ENCODE measurements around the gene PEX14.

Gene PEX14

GRCh38 chr1:10621906-10622305 is 147.2 kb downstream of the PEX14 start:
- no peaks in the 10 kb centered on the region for H3K9me3 Mint-ChIP-seq
- no peak for TF ChIP-seq CTCF (IDR thresholded peaks at IDR 0.05; ENCODE audit: unreplicated experiment in 3 of 3)

GRCh38 chr1:10622910-10623685 is 148.3 kb downstream of the PEX14 start:
- peaks cover 21% of the 10 kb centered on the region for H3K4me1 Mint-ChIP-seq
- H3K27ac Mint-ChIP-seq = no peak overlapping the region
- H3K4me3 Mint-ChIP-seq = no peak overlapping the region
- peaks cover 14% of the 10 kb centered on the region for H3K36me3 Mint-ChIP-seq (ENCODE audit: low read depth)
- TF ChIP-seq CTCF (IDR thresholded peaks at IDR 0.05; ENCODE audit: unreplicated experiment in 3 of 3) = no peak
- H3K27me3 Mint-ChIP-seq (ENCODE audit: low read depth) = peaks cover 7% of the 10 kb centered on the region
- no peaks in the 10 kb centered on the region for H3K9me3 Mint-ChIP-seq

More at GRCh38 chr1:10621906-10622305, 147.2 kb downstream of the PEX14 start:
- Mint-ChIP-seq H3K27me3 (ENCODE audit: low read depth) (peaks cover 7% of the 10 kb centered on the region), H3K4me1 (peaks cover 20% of the 10 kb centered on the region), H3K36me3 (ENCODE audit: low read depth) (peaks cover 14% of the 10 kb centered on the region), H3K27ac (no peak overlapping the region), H3K4me3 (no peak overlapping the region)

- no peak overlapping the region for H3K4me3 Mint-ChIP-seq
- H3K9me3 Mint-ChIP-seq = no peaks in the 10 kb centered on the region
Measured at GRCh38 chr1:10623686-10624145, 149.0 kb downstream of the PEX14 start.

GRCh38 chr1:10624256-10625050 is 149.7 kb downstream of the PEX14 start:
- H3K27me3 Mint-ChIP-seq (ENCODE audit: low read depth) = peaks cover 7% of the 10 kb centered on the region
- peaks cover 28% of the 10 kb centered on the region for H3K4me1 Mint-ChIP-seq
- no peak overlapping the region for H3K4me3 Mint-ChIP-seq
- H3K9me3 Mint-ChIP-seq = no peaks in the 10 kb centered on the region
- peaks cover 14% of the 10 kb centered on the region for H3K36me3 Mint-ChIP-seq (ENCODE audit: low read depth)
- H3K27ac Mint-ChIP-seq = peak overlapping the region in 1 of 3 experiments; percentile 15
- TF ChIP-seq CTCF (IDR thresholded peaks at IDR 0.05; ENCODE audit: unreplicated experiment in 3 of 3) = no peak

More at GRCh38 chr1:10623686-10624145, 149.0 kb downstream of the PEX14 start:
- Mint-ChIP-seq H3K36me3 (ENCODE audit: low read depth) (peaks cover 14% of the 10 kb centered on the region), H3K27ac (peak overlapping the region in 1 of 3 experiments; percentile 15), H3K27me3 (ENCODE audit: low read depth) (peaks cover 7% of the 10 kb centered on the region), H3K4me1 (peaks cover 26% of the 10 kb centered on the region)
- no peak for TF ChIP-seq CTCF (IDR thresholded peaks at IDR 0.05; ENCODE audit: unreplicated experiment in 3 of 3)

GRCh38 chr1:10625076-10625475 is 150.3 kb downstream of the PEX14 start:
- no peak for TF ChIP-seq CTCF (IDR thresholded peaks at IDR 0.05; ENCODE audit: unreplicated experiment in 3 of 3)
- Mint-ChIP-seq H3K27ac (no peak overlapping the region), H3K9me3 (no peaks in the 10 kb centered on the region), H3K4me3 (no peak overlapping the region), H3K4me1 (peaks cover 28% of the 10 kb centered on the region), H3K36me3 (ENCODE audit: low read depth) (peaks cover 14% of the 10 kb centered on the region), H3K27me3 (ENCODE audit: low read depth) (peaks cover 7% of the 10 kb centered on the region)
